ENCODE data around the gene OR4C12.

GRCh38 chr11:50030193-50030592 is 47.9 kb upstream of the OR4C12 start:
- TF ChIP-seq CTCF (IDR thresholded peaks at IDR 0.05) (no peak), POLR2A (IDR thresholded peaks at IDR 0.05) (no peak)

Data from testis (tissue), 2 donors.